CD4-positive, alpha-beta memory T cell (primary cell): ENCODE results near the gene IL37. TPM values are rescaled to one million over a fixed set of nuclear protein-coding genes. Genes with fewer than 3 reads are reported as not detected.

Experiments used
- CTCF ChIA-PET: fragments of 350-600 bp; sonication (Branson Sonifier 250); formaldehyde crosslinking; loops from one replicate; lab custom pipeline; 2021; ENCODE audit warnings: inconsistent platforms; ENCODE audit not compliant: partially characterized antibody; lab: Charles Lee
- POLR2A ChIA-PET: fragments of 350-600 bp; sonication (Branson Sonifier 250); formaldehyde crosslinking; loops from one replicate; lab custom pipeline; 2021; ENCODE audit not compliant: partially characterized antibody; lab: Charles Lee
- DNase-seq, 5 donors: peaks; one replicate each; pipeline versions ENCODE4 v3.0.0 to v3.0.0-alpha.2; 2020 to 2022; ENCODE audit warnings: mixed read lengths in 1 of 5
- H3K27ac ChIP-seq: one replicate; pipeline ENCODE4 v1.7.0; 2013; ENCODE audit warnings: low read depth, low read length
- H3K27me3 ChIP-seq: 2 replicates; pipeline ENCODE4 v1.7.0; 2013; ENCODE audit warnings: mild to moderate bottlenecking, low read length, moderate library complexity; ENCODE audit not compliant: insufficient read depth
- H3K36me3 ChIP-seq: 2 replicates; pipeline ENCODE4 v1.7.0; 2013; ENCODE audit warnings: mild to moderate bottlenecking, low read length, moderate library complexity; ENCODE audit not compliant: insufficient read depth
- H3K4me1 ChIP-seq: 2 replicates; pipeline ENCODE4 v1.7.0; 2013; ENCODE audit warnings: mild to moderate bottlenecking, low read length, moderate library complexity; ENCODE audit not compliant: insufficient read depth
- H3K4me3 ChIP-seq, 2 donors: one replicate each; pipeline ENCODE4 v1.7.0; 2013; ENCODE audit warnings: low read length in 2 of 2, mild to moderate bottlenecking in 1 of 2
- H3K9me3 ChIP-seq, 2 donors: one replicate each; pipeline ENCODE4 v1.7.0; 2013; ENCODE audit warnings: low read length in 2 of 2, control low read depth in 1 of 2; ENCODE audit not compliant: control insufficient read depth in 1 of 2
- H3K27ac Mint-ChIP-seq, 7 donors: one replicate each; pipeline ENCODE4 v1.8.0; 2020 to 2021; ENCODE audit warnings: mixed read lengths in 7 of 7, mild to moderate bottlenecking in 6 of 7, inconsistent platforms in 3 of 7, moderate library complexity in 3 of 7
- H3K27me3 Mint-ChIP-seq, 2 donors: one replicate each; pipeline ENCODE4 v1.8.0; 2020 to 2021; ENCODE audit warnings: mixed read lengths in 2 of 2
- H3K36me3 Mint-ChIP-seq, 2 donors: one replicate each; pipeline ENCODE4 v1.8.0; 2020 to 2021; ENCODE audit warnings: mixed read lengths in 2 of 2, inconsistent platforms in 1 of 2, mild to moderate bottlenecking in 1 of 2
- H3K4me1 Mint-ChIP-seq, 4 donors: one replicate each; pipeline ENCODE4 v1.8.0; 2020 to 2021; ENCODE audit warnings: mixed read lengths in 4 of 4, mild to moderate bottlenecking in 1 of 4
- H3K4me3 Mint-ChIP-seq, 8 donors: one replicate each; pipeline ENCODE4 v1.8.0; 2020 to 2021; ENCODE audit warnings: mixed read lengths in 8 of 8, mild to moderate bottlenecking in 7 of 8, moderate library complexity in 6 of 8, inconsistent platforms in 3 of 8
- H3K9me3 Mint-ChIP-seq, 8 donors: one replicate each; pipeline ENCODE4 v1.8.0; 2020 to 2021; ENCODE audit warnings: mixed read lengths in 8 of 8, mild to moderate bottlenecking in 5 of 8, inconsistent platforms in 3 of 8, moderate library complexity in 1 of 8
- intact Hi-C: fragments of 100-400 bp; cut with micrococcal nuclease; formaldehyde crosslinking; loops from one replicate; pipeline ENCODE4 v1.15.1; 2023
- polyA plus RNA-seq, 2 donors: library from polyadenylated mRNA; unstranded; fragments of 300-500 nt; fragmentation: Illumina TruSeq; gene quantifications; one replicate each; pipeline ENCODE4 v1.2.3, GENCODE V29; 2021
- total RNA-seq, 2 experiments: library from RNA; stranded (reverse); gene quantifications; one replicate each; pipeline ENCODE4 v1.2.3, GENCODE V29; 2021

The IL37 gene
- total and polyA plus RNA-seq, 4 experiments from 2014 or later, result not detected

- no peak overlapping the region for H3K27ac Mint-ChIP-seq
- CTCF ChIA-PET, result interaction anchor here (0.5 to 1.5 kb wide), 3 partner anchors 12 to 42 kb away, joined by 3 to 4 read pairs (median 3); no protein-coding TSS in a partner anchor
- Histone ChIP-seq H3K9me3 (no peaks in the 10 kb centered on the region), H3K36me3 (no peaks in the 10 kb centered on the region), H3K4me3 (no peak overlapping the region), H3K27me3 (no peaks in the 10 kb centered on the region), H3K27ac (no peak overlapping the region), H3K4me1 (no peaks in the 10 kb centered on the region)
- POLR2A ChIA-PET, result no interaction called here
- H3K4me1 Mint-ChIP-seq, result no peaks in the 10 kb centered on the region
- intact Hi-C loops, result no loop called here
- H3K36me3 Mint-ChIP-seq, result no peaks in the 10 kb centered on the region
- no peak for DNase-seq
- peaks cover 0 to 5% (median 0%) of the 10 kb centered on the region in 8 donors for H3K9me3 Mint-ChIP-seq
- H3K4me3 Mint-ChIP-seq, result no peak overlapping the region
- H3K27me3 Mint-ChIP-seq, result peaks cover 6 to 7% of the 10 kb centered on the region in 2 donors
Observed at GRCh38 chr2:112946086-112946485, 35.1 kb downstream of the IL37 start.

GRCh38 chr2:112947374-112947773, 36.4 kb downstream of the IL37 start:
- POLR2A ChIA-PET, result no interaction called here
- no peak overlapping the region for H3K27ac Mint-ChIP-seq

GRCh38 chr2:112949456-112949855, 38.5 kb downstream of the IL37 start:
- Histone ChIP-seq H3K4me3 (no peak overlapping the region), H3K27me3 (no peaks in the 10 kb centered on the region), H3K27ac (no peak overlapping the region), H3K36me3 (no peaks in the 10 kb centered on the region), H3K4me1 (no peaks in the 10 kb centered on the region), H3K9me3 (no peaks in the 10 kb centered on the region)
- no peak overlapping the region for H3K27ac Mint-ChIP-seq
- no peak for DNase-seq
- H3K36me3 Mint-ChIP-seq, result no peaks in the 10 kb centered on the region
- intact Hi-C loops, result no loop called here
- peaks cover 15 to 16% of the 10 kb centered on the region in 2 donors for H3K27me3 Mint-ChIP-seq
- H3K4me3 Mint-ChIP-seq, result no peak overlapping the region
- peaks cover 0 to 6% (median 2%) of the 10 kb centered on the region in 8 donors for H3K9me3 Mint-ChIP-seq
- ChIA-PET POLR2A (no interaction called here), CTCF (interaction anchor here (1.3 kb wide), 1 partner anchor 9 kb away, joined by 3 read pairs; no protein-coding TSS in a partner anchor)
- H3K4me1 Mint-ChIP-seq, result no peaks in the 10 kb centered on the region

More at GRCh38 chr2:112947374-112947773, 36.4 kb downstream of the IL37 start:
- CTCF ChIA-PET, result interaction anchor here (1.0 to 1.4 kb wide), 3 partner anchors 22 to 198 kb away, joined by 3 to 7 read pairs (median 3); no protein-coding TSS in a partner anchor
- no peaks in the 10 kb centered on the region for H3K4me1 Mint-ChIP-seq
- H3K36me3 Mint-ChIP-seq, result no peaks in the 10 kb centered on the region
- peaks cover 0 to 6% (median 2%) of the 10 kb centered on the region in 8 donors for H3K9me3 Mint-ChIP-seq
- Histone ChIP-seq H3K9me3 (no peaks in the 10 kb centered on the region), H3K27ac (no peak overlapping the region), H3K4me1 (no peaks in the 10 kb centered on the region), H3K36me3 (no peaks in the 10 kb centered on the region), H3K27me3 (no peaks in the 10 kb centered on the region), H3K4me3 (no peak overlapping the region)
- intact Hi-C loops, result no loop called here
- H3K27me3 Mint-ChIP-seq, result peaks cover 13% of the 10 kb centered on the region in 2 donors
- H3K4me3 Mint-ChIP-seq, result no peak overlapping the region
- DNase-seq, result no peak

- Mint-ChIP-seq H3K36me3 (no peaks in the 10 kb centered on the region), H3K4me3 (no peak overlapping the region), H3K4me1 (no peaks in the 10 kb centered on the region), H3K27me3 (peaks cover 20 to 21% of the 10 kb centered on the region in 2 donors), H3K27ac (no peak overlapping the region), H3K9me3 (peaks cover 0 to 6% (median under 1%) of the 10 kb centered on the region in 8 donors)
- no peaks in the 10 kb centered on the region for H3K27me3 ChIP-seq
- no peaks in the 10 kb centered on the region for H3K36me3 ChIP-seq
- CTCF ChIA-PET, result interaction anchor here (1.3 to 3.2 kb wide), 5 partner anchors 12 to 205 kb away, joined by 3 to 14 read pairs (median 4); no protein-coding TSS in a partner anchor
- no peak overlapping the region for H3K4me3 ChIP-seq
- no peak for DNase-seq
- intact Hi-C loops, result no loop called here
- H3K27ac ChIP-seq, result no peak overlapping the region
- no peaks in the 10 kb centered on the region for H3K4me1 ChIP-seq
- H3K9me3 ChIP-seq, result no peaks in the 10 kb centered on the region
- POLR2A ChIA-PET, result no interaction called here
Observed at GRCh38 chr2:112954364-112954763, 43.4 kb downstream of the IL37 start.

GRCh38 chr2:112957511-112957910, 46.5 kb downstream of the IL37 start:
- intact Hi-C loops, result no loop called here

GRCh38 chr2:112958428-112959108, 47.6 kb downstream of the IL37 start:
- Histone ChIP-seq H3K36me3 (no peaks in the 10 kb centered on the region), H3K27me3 (no peaks in the 10 kb centered on the region), H3K9me3 (no peaks in the 10 kb centered on the region), H3K27ac (no peak overlapping the region), H3K4me1 (no peaks in the 10 kb centered on the region), H3K4me3 (no peak overlapping the region)
- Mint-ChIP-seq H3K4me3 (no peak overlapping the region), H3K27me3 (peaks cover 5 to 10% of the 10 kb centered on the region in 2 donors), H3K9me3 (no peaks in the 10 kb centered on the region), H3K4me1 (no peaks in the 10 kb centered on the region), H3K36me3 (no peaks in the 10 kb centered on the region), H3K27ac (no peak overlapping the region)
- CTCF ChIA-PET, result interaction anchor here (0.5 to 2.1 kb wide), 14 partner anchors 8 to 209 kb away, joined by 3 to 12 read pairs (median 3); partner anchors contain the start of gene IL36B
- intact Hi-C loops, result no loop called here
- POLR2A ChIA-PET, result no interaction called here
- peak in 4 of 5 donors; percentile 35 to 53 (median 52) for DNase-seq

More at GRCh38 chr2:112957511-112957910, 46.5 kb downstream of the IL37 start:
- H3K4me3 ChIP-seq, result no peak overlapping the region
- Mint-ChIP-seq H3K36me3 (no peaks in the 10 kb centered on the region), H3K27ac (no peak overlapping the region), H3K27me3 (peaks cover 8 to 10% of the 10 kb centered on the region in 2 donors), H3K4me3 (no peak overlapping the region), H3K4me1 (no peaks in the 10 kb centered on the region), H3K9me3 (peaks cover 0 to 2% (median 0%) of the 10 kb centered on the region in 8 donors)
- H3K27ac ChIP-seq, result no peak overlapping the region
- no peak for DNase-seq
- CTCF ChIA-PET, result interaction anchor here (1.0 to 3.2 kb wide), 2 partner anchors 12 to 209 kb away, joined by 3 to 14 read pairs; no protein-coding TSS in a partner anchor
- no peaks in the 10 kb centered on the region for H3K4me1 ChIP-seq
- no peaks in the 10 kb centered on the region for H3K9me3 ChIP-seq
- POLR2A ChIA-PET, result no interaction called here
- no peaks in the 10 kb centered on the region for H3K36me3 ChIP-seq
- no peaks in the 10 kb centered on the region for H3K27me3 ChIP-seq

GRCh38 chr2:112959109-112959812, 48.3 kb downstream of the IL37 start:
- peaks cover 5 to 10% of the 10 kb centered on the region in 2 donors for H3K27me3 Mint-ChIP-seq
- Histone ChIP-seq H3K4me1 (no peaks in the 10 kb centered on the region), H3K36me3 (no peaks in the 10 kb centered on the region), H3K4me3 (no peak overlapping the region), H3K27me3 (no peaks in the 10 kb centered on the region), H3K27ac (no peak overlapping the region), H3K9me3 (no peaks in the 10 kb centered on the region)
- no peaks in the 10 kb centered on the region for H3K36me3 Mint-ChIP-seq
- intact Hi-C loops, result no loop called here
- ChIA-PET CTCF (interaction anchor here (0.5 to 2.1 kb wide), 13 partner anchors 8 to 210 kb away, joined by 3 to 12 read pairs (median 3); partner anchors contain the start of gene IL36B), POLR2A (no interaction called here)
- no peak overlapping the region for H3K4me3 Mint-ChIP-seq
- no peak overlapping the region for H3K27ac Mint-ChIP-seq
- no peaks in the 10 kb centered on the region for H3K9me3 Mint-ChIP-seq
- no peak for DNase-seq
- H3K4me1 Mint-ChIP-seq, result no peaks in the 10 kb centered on the region
